HG03066 (cell line): ENCODE measurements around the gene POLR2C.
"Not testable (repeated sequence)": the region's sequence is repeated elsewhere in the genome, so short reads cannot be mapped to it uniquely, and the experiment has no call there.

Experiments used
- ATAC-seq: cut with Tn5 transposase; IDR thresholded peaks from one replicate; pipeline ENCODE4 v1.9.1; 2021; ENCODE audit warnings: low read depth; ENCODE audit not compliant: unreplicated experiment

POLR2C gene

DNA sequence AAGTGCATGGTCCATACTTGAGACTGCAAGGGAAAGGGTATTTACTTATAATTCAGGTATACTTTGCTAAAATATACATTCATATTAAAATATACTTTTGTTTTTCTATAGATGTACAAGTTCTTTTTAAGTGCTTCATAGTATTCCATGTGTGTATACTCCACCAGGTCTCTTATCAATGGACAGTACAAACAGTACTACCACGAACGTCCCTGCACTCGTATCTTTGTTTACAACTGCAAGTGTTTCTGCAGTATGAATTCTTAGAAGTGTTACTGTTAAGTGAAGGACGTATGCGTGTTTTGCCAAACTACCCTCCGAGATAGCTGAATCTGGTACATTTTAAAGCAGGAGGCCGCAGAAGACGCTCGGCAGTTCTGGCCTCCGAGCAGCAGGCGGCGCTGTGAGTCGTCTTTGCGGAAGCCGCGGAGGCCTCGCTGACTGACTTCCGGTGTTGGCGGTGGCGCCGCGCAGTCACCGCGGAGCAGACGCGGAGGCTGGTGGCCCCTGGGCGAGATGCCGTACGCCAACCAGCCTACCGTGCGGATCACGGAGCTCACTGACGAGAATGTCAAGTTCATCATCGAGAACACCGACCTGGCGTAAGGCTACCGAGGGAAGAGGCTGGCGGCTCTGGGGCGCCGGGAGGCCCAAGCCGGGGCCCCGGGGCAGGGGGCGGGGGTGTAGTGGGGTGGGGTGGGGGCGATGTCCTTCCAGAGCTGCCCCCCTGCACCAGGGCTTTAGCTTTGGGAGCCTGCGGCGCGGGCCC is at the start of gene POLR2C:
Gene POLR2C (plus strand): TSS at position 471 of the 769 bp plus-strand sequence. CDS start 46 bp downstream, at position 517.
- ATAC-seq, result peak; percentile 86

- peak; percentile 70 for ATAC-seq
Observed at GRCh38 chr16:57413301-57413730, 49.2 kb upstream of the POLR2C start.

GRCh38 chr16:57413733-57414132 is 48.7 kb upstream of the POLR2C start:
- ATAC-seq, result peak; percentile 11

- ATAC-seq, result no peak
Observed at GRCh38 chr16:57416084-57416483, 46.4 kb upstream of the POLR2C start.

DNA sequence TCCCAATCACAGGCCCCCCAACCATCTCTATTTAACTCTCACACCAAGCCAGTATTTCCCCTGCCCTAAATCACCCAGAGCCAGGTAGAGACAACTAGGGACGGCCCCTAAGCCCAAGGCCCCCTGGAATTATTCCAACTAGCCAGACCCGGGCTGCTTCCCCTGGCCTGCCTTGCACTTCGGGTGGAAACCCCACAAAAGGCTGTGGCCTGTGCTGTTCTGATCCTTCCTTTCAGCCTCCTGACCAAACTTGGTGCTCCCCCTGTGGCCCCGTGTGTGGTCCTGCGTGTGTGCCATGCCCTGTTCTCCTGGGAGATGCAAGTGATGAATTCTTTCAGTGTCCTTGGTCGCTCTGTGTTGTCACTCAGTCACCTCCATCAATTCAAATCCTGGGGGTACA is 43.0 kb upstream of the POLR2C start:
- no peak for ATAC-seq

- ATAC-seq, result no peak
Observed at GRCh38 chr16:57422026-57422944, 40.2 kb upstream of the POLR2C start.

- ATAC-seq, result no peak
Observed at GRCh38 chr16:57423152-57423551, 39.3 kb upstream of the POLR2C start.

GRCh38 chr16:57424583-57424982 is 37.9 kb upstream of the POLR2C start:
- ATAC-seq, result no peak

GRCh38 chr16:57426356-57426755 is 36.1 kb upstream of the POLR2C start:
- ATAC-seq, result no peak

- ATAC-seq, result no peak
Observed at GRCh38 chr16:57427307-57427706, 35.2 kb upstream of the POLR2C start.

DNA sequence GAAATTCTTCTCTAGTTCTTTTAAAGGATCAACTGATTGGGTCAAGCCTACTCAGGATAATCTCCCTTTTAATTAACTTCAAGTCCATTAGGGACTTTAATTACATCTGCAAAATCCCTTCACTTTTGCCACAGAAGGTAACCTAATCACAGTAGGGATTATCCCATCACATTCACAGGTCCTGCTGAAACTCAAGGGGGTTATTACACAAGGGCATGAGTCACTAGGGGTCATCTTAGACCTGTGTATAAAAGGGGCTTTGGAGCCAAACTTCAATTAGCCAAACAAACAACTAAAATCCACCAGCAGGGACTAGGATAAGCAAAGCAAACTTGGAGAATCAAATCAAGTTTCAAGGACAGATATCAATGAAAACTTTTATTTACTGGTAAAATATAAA is 34.7 kb upstream of the POLR2C start:
- no peak for ATAC-seq

DNA sequence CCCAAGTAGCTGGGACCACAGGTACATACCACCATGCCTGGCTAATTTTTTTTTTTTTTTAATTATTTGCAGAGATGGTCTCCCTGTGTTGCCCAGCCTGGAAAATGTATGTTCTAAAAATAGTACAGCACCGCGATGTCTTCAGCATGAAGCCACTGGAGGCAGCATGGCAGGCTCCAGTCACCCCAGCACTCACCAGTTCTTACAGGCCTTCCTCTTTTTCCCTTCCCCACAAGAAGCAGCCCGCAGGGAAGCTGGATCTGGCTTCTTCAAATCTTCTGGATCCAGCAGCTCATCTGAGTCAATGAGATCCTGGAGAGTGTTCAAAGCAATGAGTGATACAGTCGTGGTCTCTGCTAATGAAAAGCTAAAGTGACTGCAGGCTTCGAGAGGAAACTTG is 31.5 kb upstream of the POLR2C start:
- no peak for ATAC-seq

DNA sequence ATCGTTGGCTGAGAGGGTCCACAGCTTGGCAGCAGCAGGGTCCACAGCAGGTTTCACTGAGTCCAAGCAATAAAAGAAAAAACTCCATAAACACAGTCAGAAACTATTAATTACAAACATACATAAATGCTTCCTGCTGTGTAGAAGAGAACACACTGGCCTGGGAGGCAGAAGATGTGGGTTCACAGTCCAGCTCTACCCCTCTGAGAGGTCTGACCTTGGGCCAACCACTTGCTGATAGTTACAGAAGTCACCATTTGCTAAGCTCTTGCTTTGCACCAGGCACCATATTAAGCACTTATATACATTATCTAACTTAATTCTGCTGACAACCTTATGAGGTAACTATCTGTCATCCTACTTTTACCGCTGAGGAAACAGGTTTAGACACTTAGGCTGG is 30.0 kb upstream of the POLR2C start:
- ATAC-seq, result no peak

DNA sequence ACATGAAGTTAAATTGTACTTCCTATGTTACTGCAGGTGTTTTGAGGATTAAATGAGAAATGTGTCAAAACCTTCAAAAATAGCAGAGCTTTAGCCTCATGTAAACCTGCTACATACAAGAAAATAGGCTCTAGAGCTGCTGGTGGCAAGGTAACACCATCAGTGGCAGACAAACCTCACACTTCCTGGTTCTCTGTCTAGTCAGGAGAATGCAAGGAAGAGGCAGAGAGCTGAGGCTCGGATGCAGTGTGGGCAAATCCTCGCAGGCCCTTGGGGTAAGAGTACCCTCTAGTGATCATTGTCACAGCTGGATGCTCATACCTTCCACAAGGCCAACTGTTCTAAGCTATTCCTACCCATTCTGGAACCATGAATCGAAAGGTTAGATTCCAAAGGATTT is 29.5 kb upstream of the POLR2C start:
- no peak for ATAC-seq

- ATAC-seq, result no peak
Observed at GRCh38 chr16:57434003-57434402, 28.5 kb upstream of the POLR2C start.

GRCh38 chr16:57435838-57436237 is 26.6 kb upstream of the POLR2C start:
- no peak for ATAC-seq

- not testable (repeated sequence) for ATAC-seq
Observed at GRCh38 chr16:57439947-57440346, 22.5 kb upstream of the POLR2C start.

GRCh38 chr16:57440551-57440950 is 21.9 kb upstream of the POLR2C start:
- not testable (repeated sequence) for ATAC-seq

DNA sequence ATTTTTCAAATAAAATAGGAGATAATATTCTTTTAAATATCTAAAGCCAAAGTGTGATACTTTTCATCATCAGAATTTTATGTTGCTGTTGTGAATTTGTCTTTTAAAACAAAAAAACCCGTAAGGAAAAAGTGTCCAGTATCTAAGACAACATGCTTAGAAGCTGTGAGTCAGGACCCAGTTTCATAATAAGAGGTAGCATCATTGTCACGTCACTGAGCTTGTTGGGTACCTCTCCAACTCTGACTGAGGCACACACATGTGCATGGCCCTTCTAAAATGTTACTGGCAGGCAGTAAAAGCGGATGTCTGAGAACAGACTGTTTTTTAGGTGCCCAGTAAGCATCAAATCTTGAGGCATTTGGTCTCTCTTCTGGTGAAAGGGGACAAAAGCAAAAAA is 17.8 kb upstream of the POLR2C start:
- no peak for ATAC-seq

GRCh38 chr16:57445510-57445909 is 17.0 kb upstream of the POLR2C start:
- ATAC-seq, result no peak

GRCh38 chr16:57446531-57447185 is 15.8 kb upstream of the POLR2C start:
- peak; percentile 36 for ATAC-seq
